Fibroblast of lung (primary cell): ENCODE measurements around the gene BAG5. TPM values are rescaled to one million over a fixed set of nuclear protein-coding genes. Genes with fewer than 3 reads are reported as not detected.

Experiments used
- DNase-seq, 2 donors: peaks; one replicate each; pipeline versions ENCODE4 v3.0.0 to v3.0.0-alpha.2; 2010; ENCODE audit warnings: low read depth in 2 of 2
- H2AFZ ChIP-seq: 2 replicates; pipeline ENCODE4 v1.5.1; 2012; ENCODE audit warnings: low read length, control low read depth, inconsistent platforms
- H3K27ac ChIP-seq: 2 replicates; pipeline ENCODE4 v1.5.1; 2011; ENCODE audit warnings: low read length, control low read depth; ENCODE audit not compliant: insufficient read depth
- H3K27me3 ChIP-seq: 2 replicates; pipeline ENCODE4 v1.5.1; 2011; ENCODE audit warnings: mild to moderate bottlenecking, low read length; ENCODE audit not compliant: control insufficient read depth, insufficient read depth
- H3K36me3 ChIP-seq: 2 replicates; pipeline ENCODE4 v1.5.1; 2011; ENCODE audit warnings: low read length; ENCODE audit not compliant: control insufficient read depth, insufficient read depth
- H3K4me1 ChIP-seq: 2 replicates; pipeline ENCODE4 v1.5.1; 2011; ENCODE audit warnings: low read length; ENCODE audit not compliant: control insufficient read depth, insufficient read depth; ENCODE audit errors: extremely low read depth
- H3K4me2 ChIP-seq: 2 replicates; pipeline ENCODE4 v1.5.1; 2011; ENCODE audit warnings: low read length, control low read depth; ENCODE audit not compliant: insufficient read depth; ENCODE audit errors: extremely low read depth
- H3K4me3 ChIP-seq, 4 experiments: fragments of 200-600 bp in 1 of 4; sonication (generic) in 1 of 4; replicated peaks in 1 of 4; 2 replicates each; pipeline ENCODE4 v1.5.1; 2011 to 2016; ENCODE audit warnings: low read length in 4 of 4, low read depth in 3 of 4, mild to moderate bottlenecking in 3 of 4, control low read depth in 2 of 4, inconsistent platforms in 1 of 4, mixed read lengths in 1 of 4; ENCODE audit not compliant: insufficient read depth in 1 of 4; ENCODE audit errors: control extremely low read depth in 1 of 4
- H3K79me2 ChIP-seq: 2 replicates; pipeline ENCODE4 v1.5.1; 2012; ENCODE audit warnings: mild to moderate bottlenecking, low read length, inconsistent platforms; ENCODE audit not compliant: control insufficient read depth, insufficient read depth
- H3K9ac ChIP-seq: 2 replicates; pipeline ENCODE4 v1.5.1; 2011; ENCODE audit warnings: mild to moderate bottlenecking, low read length, control low read depth; ENCODE audit not compliant: insufficient read depth
- H3K9me3 ChIP-seq: 2 replicates; pipeline ENCODE4 v1.5.1; 2012; ENCODE audit warnings: low read depth, low read length; ENCODE audit not compliant: control insufficient read depth, insufficient read depth
- H4K20me1 ChIP-seq: 2 replicates; pipeline ENCODE4 v1.5.1; 2011; ENCODE audit warnings: low read length; ENCODE audit not compliant: control insufficient read depth, insufficient read depth; ENCODE audit errors: extremely low read depth
- CTCF ChIP-seq, 2 donors: IDR thresholded peaks in 1 of 2; conservative IDR thresholded peaks in 1 of 2; 1 replicate in 1 of 2; 2 replicates in 1 of 2; pipeline ENCODE4 v1.5.1; 2011 to 2012; ENCODE audit warnings: low read length in 2 of 2, control low read depth in 1 of 2, inconsistent platforms in 1 of 2, low read depth in 1 of 2, mild to moderate bottlenecking in 1 of 2
- EZH2 ChIP-seq: IDR thresholded peaks from 2 replicates; pipeline ENCODE4 v1.5.1; 2012; ENCODE audit warnings: low read length, control low read depth, mild to moderate bottlenecking; ENCODE audit errors: missing control alignments
- polyA plus RNA-seq, 2 donors: library from polyadenylated mRNA; depleted of rRNA in 1 of 2; stranded (reverse) in 1 of 2; unstranded in 1 of 2; fragments of >200 nt; gene quantifications; 2 replicates each; pipeline ENCODE4 v1.2.1, GENCODE V29; 2011 to 2012; ENCODE audit warnings: missing spikeins in 1 of 2
- total RNA-seq: library from RNA; depleted of rRNA; stranded (reverse); fragments of >200 nt; gene quantifications from 2 replicates; pipeline ENCODE4 v1.2.1, GENCODE V29; 2014

The BAG5 gene
- total and polyA plus RNA-seq, 2 donors (not counting 1 experiment from before 2014, with no cell fraction given), result 14.9 to 25.8 TPM

GRCh38 chr14:103548463-103549351 lies 13.8 kb downstream of the BAG5 start:
- Histone ChIP-seq H2AFZ (no peak overlapping the region), H3K4me1 (peaks cover 25% of the 10 kb centered on the region), H3K9me3 (no peaks in the 10 kb centered on the region), H3K4me3 (no peak overlapping the region), H4K20me1 (no peaks in the 10 kb centered on the region), H3K9ac (no peak overlapping the region), H3K27ac (no peak overlapping the region), H3K27me3 (no peaks in the 10 kb centered on the region), H3K79me2 (no peaks in the 10 kb centered on the region), H3K4me2 (no peak overlapping the region), H3K36me3 (no peaks in the 10 kb centered on the region)
- no peak for DNase-seq
- TF ChIP-seq CTCF (conservative IDR thresholded peaks at IDR 0.05 in 1 of 2, IDR thresholded peaks at IDR 0.05 in 1 of 2; ENCODE audit: low read depth in 1 of 2, low read length in 2 of 2) (no peak), EZH2 (no peak)

GRCh38 chr14:103547941-103548462 lies 14.5 kb downstream of the BAG5 start:
- Histone ChIP-seq H3K4me1 (peaks cover 31% of the 10 kb centered on the region), H2AFZ (no peak overlapping the region), H4K20me1 (no peaks in the 10 kb centered on the region), H3K4me3 (no peak overlapping the region), H3K36me3 (no peaks in the 10 kb centered on the region), H3K27ac (no peak overlapping the region), H3K4me2 (no peak overlapping the region), H3K9me3 (no peaks in the 10 kb centered on the region), H3K9ac (no peak overlapping the region), H3K27me3 (no peaks in the 10 kb centered on the region), H3K79me2 (no peaks in the 10 kb centered on the region)
- no peak for DNase-seq
- TF ChIP-seq EZH2, result no peak
- TF ChIP-seq CTCF (conservative IDR thresholded peaks at IDR 0.05 in 1 of 2, IDR thresholded peaks at IDR 0.05 in 1 of 2; ENCODE audit: low read depth in 1 of 2, low read length in 2 of 2), result no peak

DNA sequence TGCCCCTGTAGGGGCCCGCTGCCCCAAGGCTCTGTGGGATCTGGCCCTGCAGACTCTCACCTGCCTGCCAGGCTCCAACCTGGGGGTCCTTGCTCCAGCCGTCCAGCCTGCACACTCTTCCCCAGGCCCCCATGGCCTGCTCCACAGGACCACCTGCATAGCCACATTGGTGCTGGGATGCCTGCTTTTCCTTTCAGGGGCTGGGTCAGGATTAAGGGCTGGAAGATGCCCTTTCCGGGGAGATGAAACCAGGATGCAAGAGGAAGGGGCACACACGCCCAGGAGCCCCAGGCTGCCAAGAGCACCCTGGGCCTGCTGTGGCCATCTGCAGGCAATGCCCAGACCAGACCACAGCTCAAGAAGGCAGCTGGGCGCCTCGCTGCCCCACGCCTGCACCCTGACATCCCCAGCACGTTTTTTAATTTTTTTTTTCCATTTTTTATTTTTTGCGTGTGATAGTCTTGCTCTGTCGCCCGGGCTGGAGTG lies 15.0 kb downstream of the BAG5 start:
- no peak for DNase-seq
- Histone ChIP-seq H3K4me1 (peaks cover 31% of the 10 kb centered on the region), H3K4me2 (no peak overlapping the region), H3K9ac (no peak overlapping the region), H3K27me3 (no peaks in the 10 kb centered on the region), H3K4me3 (no peak overlapping the region), H2AFZ (no peak overlapping the region), H4K20me1 (no peaks in the 10 kb centered on the region), H3K27ac (no peak overlapping the region), H3K9me3 (no peaks in the 10 kb centered on the region), H3K36me3 (no peaks in the 10 kb centered on the region), H3K79me2 (no peaks in the 10 kb centered on the region)
- TF ChIP-seq EZH2, result no peak
- no peak for TF ChIP-seq CTCF (conservative IDR thresholded peaks at IDR 0.05 in 1 of 2, IDR thresholded peaks at IDR 0.05 in 1 of 2; ENCODE audit: low read depth in 1 of 2, low read length in 2 of 2)
